ENCODE measurements around the gene TBC1D16.

Gene TBC1D16

GRCh38 chr17:79938336-79939093 lies 97.2 kb downstream of the TBC1D16 start:
- no peak for DNase-seq (ENCODE audit: low read depth in 2 of 2)
- no peak overlapping the region for H3K4me3 ChIP-seq (replicated peaks in 1 of 2; ENCODE audit: low read depth in 2 of 2, low read length in 2 of 2)
- no peak for TF ChIP-seq CTCF (IDR thresholded peaks at IDR 0.05; ENCODE audit: low read depth, low read length)

GRCh38 chr17:79937391-79938335 lies 98.0 kb downstream of the TBC1D16 start:
- TF ChIP-seq CTCF (IDR thresholded peaks at IDR 0.05; ENCODE audit: low read depth, low read length): no peak

GRCh38 chr17:79936641-79937381 lies 98.9 kb downstream of the TBC1D16 start:
- H3K4me3 ChIP-seq (replicated peaks in 1 of 2; ENCODE audit: low read depth in 2 of 2, low read length in 2 of 2): no peak overlapping the region
- TF ChIP-seq CTCF (IDR thresholded peaks at IDR 0.05; ENCODE audit: low read depth, low read length): no peak
- DNase-seq (ENCODE audit: low read depth in 2 of 2): peak in 1 of 2 donors; percentile 40

More at GRCh38 chr17:79937391-79938335, 98.0 kb downstream of the TBC1D16 start:
- DNase-seq (ENCODE audit: low read depth in 2 of 2): no peak
- no peak overlapping the region for H3K4me3 ChIP-seq (replicated peaks in 1 of 2; ENCODE audit: low read depth in 2 of 2, low read length in 2 of 2)

GRCh38 chr17:79936050-79936449 lies 99.6 kb downstream of the TBC1D16 start:
- no peak for DNase-seq (ENCODE audit: low read depth in 2 of 2)
- H3K4me3 ChIP-seq (replicated peaks in 1 of 2; ENCODE audit: low read depth in 2 of 2, low read length in 2 of 2): no peak overlapping the region
- no peak for TF ChIP-seq CTCF (IDR thresholded peaks at IDR 0.05; ENCODE audit: low read depth, low read length)

DNA sequence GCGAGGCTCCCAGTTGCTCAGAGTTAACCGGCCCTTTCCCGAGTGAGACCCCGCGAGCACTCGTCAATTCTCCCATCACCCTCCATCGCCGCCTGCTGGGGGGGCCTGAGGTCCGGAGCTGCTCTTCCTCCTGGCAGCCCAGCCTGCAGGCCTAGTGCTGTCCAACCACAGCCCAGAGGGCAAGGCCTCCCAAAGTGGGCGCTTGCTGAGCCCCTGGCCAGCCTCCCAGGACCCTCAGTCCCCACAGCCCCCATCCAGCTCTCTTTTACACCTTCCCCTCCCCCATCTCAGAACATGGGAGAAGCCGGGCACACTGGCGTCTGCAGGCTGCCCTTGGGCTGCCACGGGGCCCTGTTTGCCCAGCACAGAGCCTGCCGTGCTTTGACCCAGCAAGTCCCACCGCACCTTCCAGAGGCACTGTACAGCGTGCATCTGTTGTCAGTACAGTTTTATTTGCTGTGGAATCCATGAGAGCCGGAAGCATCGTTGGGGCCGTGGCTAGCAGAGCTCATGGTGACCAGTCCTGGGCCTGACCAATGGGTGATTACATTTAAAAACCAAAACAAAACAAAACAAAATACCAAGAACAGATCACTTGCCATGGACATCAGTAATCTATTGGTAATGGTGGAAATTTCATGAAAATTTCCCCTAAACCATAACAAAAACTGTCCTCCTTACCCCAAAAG lies 100.3 kb downstream of the TBC1D16 start:
- TF ChIP-seq CTCF (IDR thresholded peaks at IDR 0.05; ENCODE audit: low read depth, low read length): no peak

DNA sequence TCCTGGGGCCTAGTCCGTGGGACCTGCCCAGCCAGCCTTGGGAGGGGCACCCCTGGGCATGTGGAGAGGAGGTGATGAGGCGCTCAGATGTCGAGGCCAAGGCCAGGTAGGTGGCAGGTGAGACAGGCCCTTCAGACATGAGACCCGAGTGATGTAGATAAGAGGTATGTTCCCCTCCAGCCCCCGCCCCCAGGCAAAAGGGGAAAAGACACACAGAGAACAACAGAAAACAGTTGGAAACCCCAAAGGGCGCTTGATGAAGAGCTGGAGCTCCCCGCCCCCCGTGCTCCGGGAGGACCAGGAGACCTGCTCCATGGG lies 101.1 kb downstream of the TBC1D16 start:
- DNase-seq (ENCODE audit: low read depth in 2 of 2): no peak
- no peak overlapping the region for H3K4me3 ChIP-seq (replicated peaks in 1 of 2; ENCODE audit: low read depth in 2 of 2, low read length in 2 of 2)
- TF ChIP-seq CTCF (IDR thresholded peaks at IDR 0.05; ENCODE audit: low read depth, low read length): no peak

More for the DNA sequence above, 100.3 kb downstream of the TBC1D16 start:
- no peak overlapping the region for H3K4me3 ChIP-seq (replicated peaks in 1 of 2; ENCODE audit: low read depth in 2 of 2, low read length in 2 of 2)
- DNase-seq (ENCODE audit: low read depth in 2 of 2): no peak
